ENCODE data around the gene KIF21B.
"Not testable (repeated sequence)": the region's sequence is repeated elsewhere in the genome, so short reads cannot be mapped to it uniquely, and the experiment has no call there.

Gene KIF21B

DNA sequence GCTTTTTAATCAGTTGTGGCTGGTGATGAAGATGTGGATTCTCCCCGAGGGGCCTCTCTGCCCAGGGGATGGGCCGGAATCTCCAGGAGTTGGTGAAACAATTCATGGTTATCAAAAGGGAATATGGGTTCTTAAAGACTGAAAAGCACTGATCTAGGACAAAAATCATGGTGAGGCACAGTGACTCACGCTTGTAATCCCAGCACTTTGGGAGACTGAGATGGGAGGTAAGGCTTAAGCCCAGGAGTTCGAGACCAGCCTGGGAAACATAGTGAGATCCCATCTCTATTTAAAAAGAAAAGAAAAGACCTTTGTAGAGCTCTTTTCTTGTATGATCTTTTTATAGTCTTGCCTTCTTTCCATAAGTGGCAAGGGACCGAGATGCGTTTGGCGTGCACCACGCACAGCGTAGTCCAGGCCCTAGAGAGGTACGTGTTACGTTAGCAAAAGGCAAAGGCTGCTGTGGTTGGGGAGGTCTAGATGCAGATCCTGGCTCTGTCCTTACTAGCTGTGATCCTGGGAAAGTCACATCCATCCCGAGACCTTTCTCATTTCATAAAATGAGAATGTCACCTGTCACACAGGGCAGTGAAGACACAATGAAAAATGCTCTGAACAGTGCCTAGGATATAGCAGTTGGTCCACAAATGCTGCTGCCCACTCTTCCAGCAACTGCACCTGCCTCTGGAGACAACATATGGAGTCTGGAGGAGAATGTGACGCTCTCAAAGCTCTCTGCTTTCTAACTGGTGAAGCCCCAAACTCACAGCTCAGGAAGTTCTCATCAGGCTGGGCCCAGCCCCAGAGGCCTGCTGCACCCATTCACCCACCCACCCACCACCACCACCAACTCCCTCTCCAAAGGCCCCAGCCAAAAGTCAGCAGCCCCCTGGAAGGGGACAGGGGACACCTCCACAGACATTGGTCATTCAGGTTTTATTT, 54.8 kb downstream of the KIF21B start:
- no peak for DNase-seq

DNA sequence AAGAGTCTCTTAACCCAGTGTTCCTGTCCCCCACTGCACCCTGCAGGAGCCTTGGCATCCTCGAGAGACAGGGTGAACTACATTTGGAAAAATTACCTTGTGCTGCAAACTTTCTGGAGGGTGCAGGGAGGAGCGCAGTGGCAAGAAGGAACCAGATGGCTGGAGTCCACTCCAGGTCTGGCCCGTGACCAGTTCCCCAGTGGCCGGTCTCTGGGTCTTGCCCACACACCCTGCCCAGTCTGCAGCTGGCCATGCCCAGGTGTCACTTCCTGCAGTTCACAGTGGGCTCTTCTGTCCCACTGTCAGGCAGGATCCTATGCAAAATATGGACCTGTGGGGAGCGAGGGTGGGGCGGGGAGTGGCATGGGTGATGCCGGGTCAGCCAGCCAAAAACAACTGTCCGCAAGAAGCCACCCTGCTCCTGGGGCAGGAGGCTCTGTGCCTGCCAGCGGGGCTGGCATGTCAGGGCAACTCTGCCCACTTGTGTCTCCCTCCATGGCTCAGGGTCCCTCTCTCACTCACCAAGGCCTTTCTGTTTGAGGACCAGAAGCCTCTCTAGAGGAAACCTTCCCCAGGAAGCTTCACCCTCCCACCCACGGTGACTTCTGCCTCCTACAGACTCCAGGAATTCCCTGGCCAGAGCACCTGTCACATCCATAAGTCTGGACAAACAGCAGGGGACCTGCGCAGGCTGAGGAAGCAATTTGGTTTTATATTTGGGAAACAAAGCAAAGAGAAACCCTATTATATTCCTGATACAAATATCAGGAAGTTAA, 55.6 kb downstream of the KIF21B start:
- DNase-seq, result no peak

DNA sequence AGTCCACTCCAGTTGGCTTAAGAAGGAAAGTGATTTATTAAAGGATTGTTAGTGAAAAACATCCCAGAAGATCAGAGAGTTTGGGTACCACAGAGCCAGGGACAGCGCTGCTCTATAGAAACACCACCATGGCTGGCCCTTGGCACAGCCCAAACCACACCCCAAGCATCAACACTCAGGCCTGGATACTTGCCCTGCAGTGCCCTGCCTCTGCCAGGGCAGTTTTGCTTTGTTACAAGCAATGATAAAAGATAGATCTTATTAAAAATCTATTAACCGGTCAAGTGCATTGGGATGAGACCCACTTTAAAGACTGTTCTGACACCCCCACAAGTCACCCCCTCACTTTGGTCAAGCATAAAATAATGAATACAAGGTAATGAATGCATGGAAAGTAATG, 56.6 kb downstream of the KIF21B start:
- DNase-seq, result no peak

DNA sequence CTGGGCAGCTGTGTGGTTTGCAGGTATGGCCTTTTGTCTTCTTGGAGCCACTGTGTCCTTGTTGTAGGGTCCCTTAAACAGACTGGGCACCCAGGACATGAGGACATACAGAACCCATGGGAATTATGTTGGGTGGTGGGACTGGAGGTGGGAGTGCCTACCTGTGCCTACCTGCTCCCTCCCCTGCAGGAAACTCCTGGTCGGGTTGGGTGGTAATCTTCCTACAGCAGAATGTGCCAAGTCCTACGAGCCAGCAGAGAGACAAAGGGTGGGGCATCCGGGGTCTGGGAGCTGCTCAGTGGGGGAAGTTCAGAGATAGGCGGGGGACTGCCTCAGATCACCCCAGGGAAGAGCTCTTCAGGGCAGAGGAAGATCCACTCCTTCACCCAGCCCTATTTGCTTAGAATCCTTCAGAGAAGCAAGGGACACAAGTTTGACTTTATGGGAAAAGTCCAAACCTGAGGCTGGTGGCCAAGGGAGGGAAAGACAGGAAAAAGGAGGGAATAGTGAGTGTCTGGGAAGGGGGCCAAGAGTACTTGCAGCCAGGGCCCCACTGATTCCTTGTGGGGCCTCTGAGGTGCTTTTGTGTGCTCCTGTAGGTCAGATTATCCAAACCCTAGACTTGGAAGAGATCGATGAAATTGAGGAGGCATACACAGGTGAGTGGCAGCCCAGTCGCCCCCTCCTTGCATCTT, 58.3 kb downstream of the KIF21B start:
- no peak for DNase-seq

DNA sequence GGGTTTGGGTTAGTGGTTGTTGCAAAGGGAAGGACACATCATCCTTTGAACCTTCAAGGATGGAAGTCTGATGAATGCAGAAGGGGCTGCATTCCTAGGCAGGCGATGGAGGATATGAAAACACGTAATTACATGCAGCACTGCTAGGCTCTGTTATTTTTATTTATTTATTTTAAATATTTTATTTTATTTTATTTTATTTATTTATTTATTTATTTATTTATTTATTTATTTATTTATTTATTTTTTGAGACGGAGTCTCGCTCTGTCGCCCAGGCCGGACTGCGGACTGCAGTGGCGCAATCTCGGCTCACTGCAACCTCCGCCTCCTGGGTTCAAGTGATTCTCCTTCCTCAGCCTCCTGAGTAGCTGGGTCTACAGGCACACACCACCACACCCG, 59.6 kb downstream of the KIF21B start:
- not testable (repeated sequence) for DNase-seq

DNA sequence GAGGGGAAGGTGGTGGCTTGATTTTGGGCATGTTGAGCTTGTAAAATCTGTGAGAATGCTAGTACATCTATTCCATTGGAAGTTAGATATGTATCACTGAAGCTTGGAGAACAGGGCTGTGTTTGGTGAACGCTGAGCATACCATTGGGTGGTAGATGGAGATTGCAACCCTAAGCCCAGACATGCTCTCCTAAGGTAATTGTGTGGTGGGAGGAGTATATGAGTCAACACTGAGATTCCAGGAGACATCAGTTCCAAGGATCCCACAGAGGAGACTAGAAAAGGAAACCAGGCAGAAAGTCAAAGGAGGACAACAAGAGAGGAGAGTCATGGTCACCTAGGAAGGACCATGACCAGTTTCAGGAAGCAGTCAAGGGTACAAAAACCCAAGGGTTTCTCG, 60.4 kb downstream of the KIF21B start:
- no peak for DNase-seq

DNA sequence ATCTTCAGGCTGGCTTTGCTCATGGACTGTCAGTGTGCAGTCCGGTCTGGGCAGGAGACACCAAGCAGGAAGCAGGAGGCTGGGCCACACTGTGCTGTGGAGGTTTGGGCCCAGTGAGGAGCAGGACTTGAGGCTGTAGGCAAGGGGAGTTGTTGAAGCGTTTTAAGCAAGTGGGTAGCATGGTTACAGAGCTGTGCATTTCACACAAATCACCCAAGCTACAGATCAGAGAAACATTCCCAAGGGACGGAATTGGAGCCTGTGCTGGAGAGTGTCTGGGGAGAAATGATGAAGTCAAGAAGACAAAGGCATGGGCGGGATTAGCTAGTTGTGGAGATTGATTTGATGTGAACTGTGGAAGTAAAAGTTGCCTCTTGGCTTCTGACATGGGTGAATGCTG, 60.9 kb downstream of the KIF21B start:
- no peak for DNase-seq

DNA sequence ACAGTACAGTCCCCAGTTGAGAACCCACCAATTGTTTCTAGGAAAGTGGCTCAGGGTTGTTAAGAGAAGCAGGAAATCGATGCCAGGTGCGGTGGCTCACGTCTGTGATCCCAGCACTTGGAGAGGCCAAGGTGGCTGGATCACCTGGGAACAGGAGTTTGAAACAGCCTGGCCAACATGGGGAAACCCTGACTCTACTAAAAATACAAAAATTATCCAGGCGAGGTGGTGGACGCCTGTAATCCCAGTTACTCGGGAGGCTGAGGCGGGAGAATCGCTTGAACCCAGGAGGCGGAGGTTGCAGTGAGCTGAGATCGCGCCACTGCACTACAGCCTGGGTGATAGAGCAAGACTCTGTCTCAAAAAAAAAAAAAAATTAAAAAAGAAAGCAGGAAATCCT, 61.4 kb downstream of the KIF21B start:
- not testable (repeated sequence) for DNase-seq

DNA sequence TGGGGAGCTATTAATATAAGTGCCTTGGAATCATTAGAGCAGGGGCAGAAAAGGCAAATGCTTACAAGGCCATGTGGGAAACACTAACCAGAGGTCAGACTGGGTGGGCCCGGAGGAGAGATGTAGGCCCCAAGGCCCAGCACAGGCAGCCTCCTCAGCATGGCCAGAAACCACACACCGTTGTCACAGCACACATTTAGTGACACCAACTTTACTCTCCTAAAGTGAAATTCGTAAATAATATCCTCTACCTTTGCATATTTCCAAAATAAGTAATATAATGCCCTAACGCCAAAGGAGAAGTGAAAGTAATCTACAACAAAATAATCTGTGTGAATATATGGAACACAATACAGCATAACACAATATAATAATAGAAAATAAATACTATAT, 62.6 kb downstream of the KIF21B start:
- no peak for DNase-seq

DNA sequence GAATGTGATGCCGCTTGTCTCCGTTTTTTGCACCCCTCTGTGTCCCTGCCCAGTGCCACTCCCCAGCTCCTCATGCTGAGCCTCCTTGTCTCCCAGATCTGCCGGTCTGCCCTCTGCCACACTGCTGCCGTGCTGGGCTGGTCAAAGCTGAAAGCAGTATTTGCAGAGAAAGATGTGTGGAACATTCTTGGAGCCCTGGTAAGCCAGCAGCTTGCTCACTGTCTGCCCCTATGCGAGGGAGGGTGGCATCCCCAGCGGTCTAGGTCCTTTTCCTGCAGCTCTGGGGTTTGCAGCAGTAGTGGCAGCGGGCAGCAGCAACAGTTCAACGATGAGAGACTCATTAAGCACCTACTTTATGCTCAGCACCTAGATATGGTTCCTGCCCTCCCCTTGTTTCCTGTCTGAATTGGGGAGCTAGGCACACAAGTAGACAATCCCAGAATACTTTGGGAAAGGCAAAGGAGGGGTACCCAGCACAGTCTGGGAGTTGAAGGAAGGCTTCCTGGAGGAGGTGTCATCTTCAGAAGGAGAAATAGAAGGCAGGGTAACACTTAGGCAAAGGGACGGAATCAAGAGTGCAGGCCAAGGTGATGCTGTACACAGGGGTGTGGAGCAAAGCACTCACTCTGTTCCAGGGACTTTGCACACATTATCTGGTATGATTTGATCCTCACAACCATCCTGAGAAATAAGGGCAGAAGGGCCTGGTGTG, 63.1 kb downstream of the KIF21B start:
- no peak for DNase-seq

DNA sequence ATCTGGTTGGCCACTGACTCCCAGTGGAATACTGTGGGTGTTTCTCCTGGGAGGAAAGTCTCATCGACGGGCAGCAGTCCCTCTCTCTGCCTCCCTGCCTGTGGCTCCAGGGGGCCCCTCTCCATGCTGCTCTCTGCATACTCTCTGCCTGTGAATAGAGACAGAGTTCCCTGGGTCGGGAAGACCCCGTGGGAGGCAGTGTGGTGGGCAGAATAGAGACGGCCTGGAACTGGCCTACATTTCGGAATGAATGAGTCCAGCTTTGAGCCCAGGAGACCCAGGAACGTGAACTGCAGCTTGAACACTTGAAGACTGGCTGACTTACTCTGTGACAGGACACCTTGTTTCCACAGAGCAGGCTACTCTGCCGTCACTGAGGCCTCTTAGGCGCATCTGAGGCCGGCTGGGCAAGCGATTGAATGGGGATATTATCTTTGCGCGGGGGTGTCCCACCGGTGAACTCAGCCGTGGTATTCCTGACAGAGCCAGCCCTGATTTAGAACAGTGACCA, 64.0 kb downstream of the KIF21B start:
- no peak for DNase-seq

DNA sequence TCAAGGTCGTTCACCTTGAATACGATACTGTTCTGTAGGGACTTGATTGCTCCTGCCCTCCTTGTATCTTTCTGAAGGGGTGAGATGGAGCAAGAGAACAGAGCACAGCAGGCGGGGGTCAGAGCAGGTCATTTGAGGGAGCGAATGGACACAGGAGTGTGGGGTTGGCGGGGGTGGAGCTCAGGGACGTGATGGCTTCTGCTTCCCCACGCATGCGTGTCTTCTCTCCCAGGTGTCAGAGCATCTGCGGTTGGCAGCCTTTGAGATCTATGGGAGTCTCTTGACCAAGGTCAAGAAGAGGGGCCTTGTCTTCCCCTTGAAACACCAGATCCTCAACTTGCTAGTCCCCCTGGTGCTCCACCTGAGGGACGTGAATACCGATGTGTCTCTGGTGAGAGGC, 64.9 kb downstream of the KIF21B start:
- no peak for DNase-seq

DNA sequence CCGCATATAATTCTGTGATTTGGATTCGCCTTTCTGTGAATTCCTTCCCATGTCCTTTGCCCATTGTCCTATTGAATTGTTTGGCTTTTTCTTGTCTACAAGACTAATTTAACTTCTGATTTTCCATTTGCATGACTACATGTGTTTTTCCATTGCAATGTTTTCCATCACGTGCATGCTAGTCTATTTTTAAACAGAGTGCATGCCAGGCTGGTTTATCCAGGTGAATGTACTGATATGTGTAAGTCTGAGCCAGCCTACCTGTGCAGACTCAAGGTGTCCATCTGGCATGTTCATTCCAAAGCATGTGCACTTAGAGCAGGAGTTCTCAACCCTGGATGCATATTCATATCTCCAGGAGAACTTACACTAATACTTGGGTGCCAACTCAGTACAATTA, 69.1 kb downstream of the KIF21B start:
- no peak for DNase-seq

DNA sequence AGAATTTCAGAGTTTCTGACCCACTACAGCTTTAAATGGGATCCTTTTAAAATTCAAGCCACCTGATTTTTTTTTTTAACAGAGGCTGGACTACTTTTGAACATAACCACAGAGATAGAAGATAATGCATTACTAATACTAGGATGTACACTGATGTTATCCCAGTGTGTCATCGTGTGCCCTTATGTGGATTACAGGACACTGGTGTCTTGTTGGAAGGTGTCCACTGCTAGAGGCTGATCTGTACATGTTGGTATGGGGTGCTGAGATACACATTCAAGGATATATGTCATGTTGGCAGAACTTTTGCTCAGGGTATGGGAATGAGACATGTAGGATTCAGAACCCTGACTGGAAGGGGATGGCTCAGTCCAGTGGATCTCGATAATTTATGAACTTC, 72.5 kb downstream of the KIF21B start:
- DNase-seq, result no peak

DNA sequence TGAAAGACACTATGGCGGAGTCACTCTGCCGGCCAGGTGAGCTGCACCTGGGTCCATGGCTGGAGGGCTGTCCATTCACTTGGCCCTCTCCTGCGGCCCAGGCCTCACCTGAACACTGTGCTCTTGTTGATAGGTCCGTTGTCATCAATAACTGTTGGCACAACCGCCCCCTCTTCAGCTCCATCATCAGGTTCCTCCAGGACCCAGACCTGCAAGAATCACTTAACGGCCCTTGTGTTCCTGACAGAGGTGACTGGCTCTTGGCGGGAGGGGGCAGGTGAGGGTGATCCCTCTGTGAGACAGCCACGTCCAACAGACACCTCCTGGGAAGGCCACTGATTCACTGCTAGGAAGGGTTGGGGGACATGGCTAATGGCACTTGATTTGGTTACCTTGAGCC, 73.9 kb downstream of the KIF21B start:
- no peak for DNase-seq

DNA sequence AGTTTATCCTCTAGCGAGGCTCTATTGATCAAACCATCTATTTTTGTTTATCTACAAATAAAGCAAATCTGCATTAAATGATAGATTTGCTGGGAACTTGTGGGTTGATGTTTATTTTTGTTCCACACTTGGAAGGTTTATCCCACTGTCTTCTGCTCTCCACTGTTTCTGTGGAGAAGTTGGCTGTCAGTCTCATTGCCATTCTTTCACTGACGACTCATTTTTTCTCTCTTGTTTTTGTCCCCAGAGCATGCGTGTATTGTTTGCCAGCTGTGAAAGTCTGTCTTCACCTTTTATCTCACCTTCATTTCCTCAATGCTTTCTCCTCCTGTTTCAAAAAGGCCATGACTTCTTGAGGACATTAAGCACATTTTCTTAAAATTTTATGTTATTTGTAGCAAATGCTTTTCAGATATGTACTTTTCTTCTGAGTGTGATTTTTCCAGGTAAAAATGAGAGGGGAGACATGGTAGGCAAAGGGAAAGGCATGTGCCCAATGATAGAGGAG, 76.4 kb downstream of the KIF21B start:
- no peak for DNase-seq

DNA sequence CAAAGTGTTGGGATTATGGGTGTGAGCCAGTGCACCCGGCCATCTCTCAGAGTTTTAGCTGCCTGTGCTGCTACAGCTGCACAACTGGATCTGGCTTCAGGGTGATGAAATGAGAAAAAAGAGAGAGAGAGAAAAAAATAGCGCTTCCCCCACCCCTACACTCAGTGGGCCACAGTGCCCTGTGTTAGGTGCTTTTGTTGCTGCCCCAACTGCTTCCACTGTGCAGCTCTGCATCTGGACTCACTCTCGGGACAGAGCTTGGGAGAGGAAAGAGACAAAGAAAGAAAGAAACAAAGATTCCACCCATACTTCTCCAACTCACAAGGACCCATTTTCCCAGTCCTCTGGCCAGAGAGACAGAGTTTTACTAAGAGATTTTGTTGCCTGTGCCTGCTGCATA, 78.4 kb downstream of the KIF21B start:
- no peak for DNase-seq

DNA sequence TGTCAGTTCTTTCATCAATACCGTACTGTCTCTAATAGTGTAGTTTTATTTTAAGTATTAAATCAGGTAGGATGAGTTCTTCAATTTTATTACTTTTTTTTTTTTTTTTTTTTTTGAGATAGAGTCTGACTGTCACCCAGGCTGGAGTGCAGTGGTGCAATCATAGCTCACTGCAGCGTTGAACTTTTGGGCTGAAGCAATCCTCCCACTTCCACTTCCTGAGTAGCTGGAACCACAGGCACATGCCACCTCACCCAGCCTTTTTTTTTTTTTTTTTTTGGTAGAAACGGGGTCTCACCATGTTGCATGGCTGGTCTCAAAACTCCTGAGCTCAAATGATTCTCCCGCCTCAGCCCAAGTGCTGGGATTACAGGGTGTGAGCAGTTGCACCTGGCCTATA, 84.6 kb downstream of the KIF21B start:
- no peak for DNase-seq

DNA sequence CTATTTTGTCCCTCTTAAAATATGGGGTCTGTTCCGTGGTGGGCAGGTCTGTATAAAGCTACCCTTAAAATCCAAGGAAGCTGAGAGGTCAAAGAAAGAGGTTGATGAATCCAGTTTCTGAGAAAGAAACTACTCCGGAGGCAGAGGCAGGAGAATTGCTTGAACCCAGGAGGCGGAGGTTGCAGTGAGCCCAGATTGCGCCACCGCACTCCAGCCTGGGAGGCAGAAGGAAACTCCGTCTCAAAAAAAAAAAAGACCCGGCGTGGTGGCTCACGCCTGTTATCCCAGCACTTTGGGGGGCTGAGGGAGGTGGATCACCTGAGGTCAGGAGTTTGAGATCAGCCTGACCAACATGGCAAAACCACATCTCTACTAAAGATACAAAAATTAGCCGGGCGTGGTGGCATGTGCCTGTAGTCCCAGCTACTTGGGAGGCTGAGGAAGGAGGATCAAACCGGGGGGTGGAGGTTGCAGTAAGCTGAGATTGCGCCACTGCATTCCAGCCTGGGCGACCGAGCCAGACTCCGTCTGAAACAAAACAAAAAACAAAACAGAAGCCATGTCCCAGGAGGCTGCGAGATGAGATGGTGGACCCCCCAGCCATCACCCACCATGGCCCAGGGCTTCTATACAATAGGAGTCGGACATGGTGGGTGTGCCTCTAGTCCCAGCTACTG, 88.1 kb downstream of the KIF21B start:
- not testable (repeated sequence) for DNase-seq

DNA sequence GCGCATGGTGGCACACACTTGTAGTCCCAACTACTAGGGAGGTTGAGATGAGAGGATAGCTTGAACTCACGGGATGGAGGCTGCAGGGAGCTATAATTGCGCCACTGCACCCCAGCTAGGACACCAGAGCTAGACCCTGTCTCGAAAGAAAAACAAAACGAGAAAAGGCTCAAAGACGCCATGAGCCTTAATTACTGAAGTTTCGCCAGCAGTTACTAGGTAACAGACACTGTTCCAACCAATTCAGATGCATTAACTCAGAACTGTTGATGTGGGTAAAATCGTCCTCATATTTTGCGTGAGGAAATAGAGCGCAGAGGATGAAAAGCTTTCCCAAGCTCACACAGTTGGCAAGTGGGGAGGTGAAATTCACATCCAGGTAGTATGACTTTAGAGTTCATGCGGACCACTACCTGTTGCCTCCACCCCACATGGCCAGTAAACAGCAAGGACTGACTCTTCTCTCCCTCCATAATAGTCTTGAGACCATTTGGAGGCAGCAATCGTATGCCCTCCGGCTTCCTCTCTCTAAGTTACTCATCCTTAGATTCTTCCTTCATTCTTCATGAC, 88.8 kb downstream of the KIF21B start:
- no peak for DNase-seq

DNA sequence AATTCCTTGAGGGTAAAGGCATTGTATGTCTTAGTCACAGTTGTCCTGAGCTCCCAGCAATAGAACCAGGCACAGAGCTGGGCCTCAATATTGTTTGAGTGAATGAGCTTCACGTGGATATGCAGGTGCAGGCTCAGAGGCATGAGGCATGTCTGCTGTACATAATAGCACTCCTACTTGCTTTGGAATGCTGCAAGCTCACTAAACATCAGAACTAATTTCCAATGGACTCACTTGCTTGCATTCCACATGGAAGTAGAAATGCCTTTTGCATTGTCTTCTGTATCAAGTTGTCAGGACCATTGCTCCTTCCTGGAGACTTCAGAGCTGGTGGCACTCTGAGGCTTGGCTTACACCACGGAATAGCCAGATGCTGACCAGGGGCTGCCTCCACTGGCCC, 91.7 kb downstream of the KIF21B start:
- DNase-seq, result no peak
